DMS79 treated with DMSO at 0.1 percent for 48 hours (cell line): ENCODE data around the gene SIRT2.
A peak's percentile ranks its signal among the peaks of the same experiment; 100 is the strongest.

ENCODE experiments used
- DNase-seq: peaks from one replicate; lab custom pipeline; 2025; lab: John Stamatoyannopoulos, UW

The SIRT2 gene

DNA sequence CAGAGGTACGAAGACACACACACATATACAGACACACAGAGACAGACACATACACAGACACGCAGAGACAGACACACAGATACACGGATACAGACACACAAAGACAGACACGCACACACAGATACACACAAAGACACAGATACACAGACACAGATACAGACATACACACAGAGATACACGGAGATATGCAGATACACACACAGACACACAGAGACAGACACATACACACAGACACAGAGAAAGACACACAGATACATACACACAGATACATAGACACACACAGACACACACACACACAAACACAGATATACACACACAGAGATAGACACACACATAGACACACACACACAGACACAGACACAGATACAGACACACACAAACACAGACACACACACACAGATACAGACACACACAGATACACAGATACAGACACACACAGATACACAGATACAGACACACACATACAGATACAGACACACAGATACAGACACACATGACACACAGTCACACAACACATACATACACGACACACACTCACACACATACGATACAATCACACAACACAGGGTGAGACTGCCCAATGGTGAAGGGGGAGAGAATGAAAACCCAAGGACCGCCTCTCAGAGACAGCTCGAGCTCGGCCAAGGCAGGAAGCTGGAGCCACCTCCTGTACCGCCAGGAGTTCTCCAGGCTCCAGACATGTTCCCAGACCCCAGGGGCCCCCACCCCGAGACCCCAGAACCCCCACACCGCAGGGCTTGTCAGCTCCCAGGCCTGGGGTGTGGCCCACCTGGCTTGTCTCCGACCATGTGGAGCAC, 21.4 kb upstream of the SIRT2 start:
- DNase-seq, result no peak

DNA sequence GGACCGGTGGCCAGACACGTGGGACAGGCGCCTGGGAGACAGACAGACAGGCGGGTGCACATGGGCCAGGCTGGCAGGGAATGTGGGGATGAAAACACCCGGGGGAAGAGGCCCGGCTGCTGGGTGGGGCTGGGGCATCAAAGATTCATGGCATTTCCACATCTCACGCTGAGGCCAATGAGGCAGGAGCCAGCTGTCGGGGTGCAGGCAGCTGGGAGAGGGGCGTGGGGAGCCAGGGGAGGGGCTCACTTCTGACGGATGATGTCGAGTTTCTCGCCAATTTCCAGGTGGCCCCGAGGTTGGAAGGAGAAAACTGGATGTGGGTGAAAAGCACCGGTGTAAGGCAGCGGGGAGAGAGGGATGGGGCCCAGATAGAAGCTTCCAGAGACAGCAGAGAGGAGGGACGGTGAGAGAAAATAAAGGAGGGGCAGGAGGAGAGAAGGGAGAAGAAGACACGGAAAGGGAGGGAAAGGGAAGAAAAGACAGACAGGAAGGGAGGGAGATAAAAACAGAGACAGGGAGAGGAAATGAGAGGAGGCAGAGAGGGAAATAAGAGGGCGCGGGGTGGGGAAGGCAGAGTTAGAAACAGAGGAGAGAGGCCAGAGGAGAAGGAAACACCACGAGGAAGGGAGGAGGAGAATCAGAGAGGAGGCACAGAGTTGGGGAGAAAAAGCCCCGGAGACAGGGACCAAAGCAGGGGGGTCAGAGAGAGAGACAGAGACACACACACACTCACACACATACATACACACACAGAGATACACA, 20.6 kb upstream of the SIRT2 start:
- DNase-seq, result no peak

DNA sequence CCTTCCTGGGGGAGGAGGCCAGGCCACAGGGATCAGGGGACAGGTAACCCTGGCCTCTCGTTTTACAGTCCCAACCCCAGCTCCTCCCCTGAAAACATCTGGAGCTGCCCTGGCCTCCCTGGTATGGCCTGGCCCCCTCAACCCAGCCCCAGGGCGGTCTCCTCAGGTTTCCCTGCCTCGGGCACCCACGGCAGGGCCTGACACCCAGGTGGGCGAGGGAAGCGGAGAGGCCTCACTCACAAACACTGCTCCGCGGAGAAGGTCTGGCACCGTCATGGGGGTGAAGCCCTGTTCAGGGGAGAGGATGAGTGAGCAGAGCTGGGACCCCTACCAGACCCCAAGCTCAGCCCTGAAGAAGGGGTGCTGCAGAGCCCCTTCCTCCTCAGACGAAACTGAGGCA, 19.1 kb upstream of the SIRT2 start:
- DNase-seq, result no peak

DNA sequence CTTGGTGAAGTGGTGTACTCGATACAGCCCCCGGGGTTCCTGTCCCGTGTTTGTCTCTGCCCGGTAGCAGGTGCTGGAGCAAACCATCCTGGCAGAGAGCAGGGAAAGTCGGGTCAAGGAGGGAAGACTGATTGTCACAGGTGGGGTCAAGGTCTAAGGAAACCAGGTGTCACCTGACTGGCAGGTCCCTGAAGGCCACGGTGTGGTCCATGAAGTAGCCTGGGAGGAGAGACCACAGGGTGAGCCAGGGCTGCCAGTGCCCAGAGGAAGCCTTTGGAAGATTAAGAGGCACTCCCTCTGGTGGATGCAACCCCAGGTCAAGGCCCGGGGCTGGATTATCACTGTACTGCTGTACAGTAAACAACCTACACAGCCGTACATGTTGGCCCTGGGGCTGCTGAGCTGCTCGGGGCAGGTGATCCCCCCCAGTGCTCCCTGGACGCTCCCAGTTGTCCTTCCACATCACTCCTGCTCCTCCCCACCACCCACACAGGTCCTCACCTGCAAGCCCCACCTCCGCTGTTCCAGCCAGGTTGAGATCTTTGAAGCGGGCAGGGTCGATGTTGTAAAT, 18.6 kb upstream of the SIRT2 start:
- DNase-seq, result no peak

DNA sequence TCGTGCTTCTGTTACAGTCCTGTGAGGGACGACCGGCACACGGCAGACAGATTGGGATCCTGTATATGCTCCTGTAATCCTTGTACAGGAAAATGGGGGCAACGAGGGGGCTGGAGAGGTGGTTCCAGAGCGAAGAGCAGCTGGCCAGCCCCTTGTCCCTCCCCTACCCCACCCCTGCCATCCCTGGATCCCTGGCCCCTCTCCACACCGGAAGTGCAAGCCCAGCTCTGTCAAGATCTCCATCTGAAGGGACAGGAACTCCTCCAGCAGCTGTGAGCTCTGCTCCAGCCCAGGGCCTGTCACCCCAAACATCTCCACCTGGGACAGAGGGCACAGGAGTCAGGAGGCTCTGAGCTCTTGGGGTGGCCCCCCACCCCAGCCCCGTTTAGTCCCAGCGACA, 18.1 kb upstream of the SIRT2 start:
- DNase-seq, result no peak

DNA sequence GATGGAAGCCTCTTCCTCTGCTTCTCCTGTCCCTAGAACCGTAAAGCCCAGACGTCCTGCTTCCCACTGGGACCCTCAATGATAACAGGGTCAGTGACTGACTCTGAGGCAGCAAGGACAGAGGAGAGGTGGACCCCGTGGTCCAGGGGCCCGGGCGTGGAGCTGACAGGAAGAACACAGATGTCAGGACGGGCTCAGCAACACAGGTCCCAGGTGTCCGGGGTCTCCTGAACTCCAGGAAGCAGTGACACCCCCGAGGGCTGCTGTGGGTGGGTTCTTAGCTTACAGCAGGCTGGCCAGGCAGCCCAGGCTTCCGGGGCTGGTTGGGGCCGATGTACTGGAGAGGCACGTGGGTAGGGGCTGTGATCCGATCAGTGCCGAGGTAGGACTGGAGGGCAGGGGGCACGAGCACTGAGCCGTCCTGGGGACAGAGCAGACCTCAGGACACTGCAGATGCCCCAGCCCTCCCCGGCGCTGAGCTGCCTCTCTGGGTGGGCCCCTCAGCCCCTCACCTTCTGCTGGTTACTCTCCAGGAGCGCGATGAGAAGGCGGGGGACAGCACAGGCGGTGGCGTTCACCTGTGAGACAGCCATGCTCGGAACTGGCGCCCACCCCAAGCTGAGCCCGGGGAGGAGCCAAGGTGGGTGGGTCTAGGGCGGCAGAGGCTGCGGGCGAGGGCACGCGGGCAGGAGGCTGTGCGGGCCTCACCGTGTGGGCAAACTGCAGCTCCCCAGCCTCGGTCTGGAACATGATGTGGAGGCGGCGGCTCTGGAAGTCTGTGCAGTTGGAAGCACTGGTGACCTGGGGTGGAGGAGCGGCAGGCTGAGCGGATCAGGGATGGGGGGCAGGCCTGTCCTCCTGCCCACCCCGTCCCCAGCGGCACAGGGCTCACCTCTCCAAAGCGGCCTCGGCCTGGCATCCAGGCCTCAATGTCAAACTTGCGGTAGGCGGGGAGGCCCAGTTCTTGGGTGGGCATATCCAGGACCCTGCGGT, 16.2 kb upstream of the SIRT2 start:
- no peak for DNase-seq

DNA sequence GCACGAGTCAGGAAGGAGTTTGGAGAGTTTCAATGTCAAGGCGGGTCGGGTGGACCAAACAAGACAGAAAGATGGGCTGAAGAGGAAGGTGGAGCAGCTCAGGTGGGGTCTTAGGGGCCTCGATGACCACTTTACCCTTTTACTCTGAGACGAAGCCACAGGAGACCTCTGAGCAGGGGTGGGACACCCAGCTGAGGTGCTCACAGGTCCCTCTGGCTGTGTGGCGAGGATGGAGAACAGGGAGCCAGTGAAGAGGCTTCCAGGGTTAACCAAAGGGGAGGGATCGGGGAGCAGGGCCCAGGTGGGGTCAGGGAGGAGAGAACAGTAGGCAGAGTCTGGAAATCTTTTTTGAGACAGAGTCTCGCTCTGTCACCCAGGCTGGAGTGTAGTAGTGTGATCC, 14.5 kb upstream of the SIRT2 start:
- no peak for DNase-seq

DNA sequence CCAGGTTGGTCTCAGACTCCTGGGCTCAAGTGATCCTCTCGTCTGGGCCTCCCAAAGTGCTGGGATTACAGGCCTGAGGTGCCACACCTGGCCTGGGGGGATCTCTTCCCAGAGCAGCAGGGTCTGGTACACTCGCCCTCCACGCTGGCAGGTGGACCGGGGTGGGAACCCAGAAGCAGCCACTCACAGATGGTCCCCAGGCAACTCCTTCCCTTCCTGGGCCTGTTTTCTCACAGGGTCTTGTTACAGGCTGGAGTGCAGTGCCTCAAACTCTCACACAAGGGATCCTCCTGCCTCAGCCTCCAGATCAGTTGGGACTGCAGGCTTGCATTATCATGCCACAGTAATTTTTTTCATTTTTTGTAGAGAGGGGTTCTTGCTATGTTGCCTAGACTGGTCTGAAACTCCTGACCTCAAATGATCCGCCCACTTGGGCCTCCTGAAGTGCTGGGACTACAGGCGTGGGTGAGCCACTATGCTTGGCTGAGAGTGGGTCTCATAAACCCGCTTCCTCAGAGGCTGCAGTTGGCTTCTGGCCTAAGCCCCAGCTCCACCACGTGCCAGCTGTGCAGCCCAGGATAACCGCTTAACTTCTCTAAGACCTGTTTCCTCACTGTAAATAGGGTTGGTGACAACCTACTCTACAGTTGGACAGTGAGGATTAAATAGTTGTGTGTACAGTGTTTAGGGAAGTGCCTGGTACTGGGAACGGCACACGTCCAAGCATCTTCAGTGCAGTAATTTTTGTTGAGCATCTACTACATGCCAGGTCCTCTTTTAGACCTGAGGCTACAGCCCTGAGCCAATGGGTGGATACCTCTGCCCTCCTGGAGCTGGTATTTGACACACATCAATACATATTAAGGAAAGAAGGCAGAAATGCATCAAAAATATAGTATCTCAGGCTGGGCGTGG, 13.4 kb upstream of the SIRT2 start:
- no peak for DNase-seq

DNA sequence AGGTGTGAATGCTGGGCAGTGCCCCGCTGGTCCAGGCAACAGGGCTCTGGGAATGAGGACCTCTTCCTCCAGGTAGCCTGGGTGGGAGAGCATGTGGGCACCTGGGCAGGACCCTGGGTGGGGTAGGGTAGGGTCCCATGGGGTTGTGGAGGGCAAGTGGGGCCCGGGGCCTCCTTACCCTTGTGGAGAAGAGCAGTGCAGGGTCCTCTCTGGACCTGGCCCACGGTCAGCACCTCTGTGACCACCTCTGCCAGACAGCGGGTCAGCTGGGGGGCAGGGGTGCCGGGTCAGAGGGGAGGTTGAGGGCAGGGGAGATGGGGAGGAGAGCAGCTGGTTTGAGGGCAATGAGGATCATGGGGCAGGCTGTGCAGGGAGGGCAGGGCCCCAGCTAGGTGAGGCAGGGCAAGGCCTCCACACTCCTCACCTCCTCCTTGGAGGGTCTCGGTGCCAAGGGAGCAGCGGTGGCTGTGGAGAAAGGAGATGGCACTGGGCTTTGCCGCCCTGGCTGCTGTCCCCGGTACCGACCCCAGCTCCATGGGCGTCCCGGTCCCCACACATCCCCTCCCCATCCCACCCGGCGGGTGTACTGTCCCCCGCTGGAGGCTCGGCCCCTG, 12.1 kb upstream of the SIRT2 start:
- DNase-seq, result no peak

DNA sequence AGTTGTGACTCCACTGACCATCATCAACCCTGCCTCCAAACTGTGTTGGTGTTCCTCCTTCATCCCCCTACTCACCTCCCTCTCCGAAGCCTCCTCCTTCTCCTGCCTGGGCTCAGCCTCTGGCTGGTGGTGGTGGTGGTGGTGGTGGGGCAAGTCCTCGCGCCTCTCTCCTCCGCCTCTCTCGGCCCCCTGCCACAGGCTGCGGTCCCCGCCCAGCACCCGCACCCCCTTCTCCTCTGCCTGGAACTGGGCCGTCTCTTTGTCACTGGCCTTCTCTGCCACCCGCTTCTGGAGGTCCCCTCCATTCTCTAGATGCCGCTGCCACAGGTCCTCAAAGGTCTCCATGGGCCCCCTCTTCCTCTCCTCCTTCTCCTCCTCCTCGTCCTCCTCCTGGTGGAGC, 11.1 kb upstream of the SIRT2 start:
- DNase-seq, result no peak

DNA sequence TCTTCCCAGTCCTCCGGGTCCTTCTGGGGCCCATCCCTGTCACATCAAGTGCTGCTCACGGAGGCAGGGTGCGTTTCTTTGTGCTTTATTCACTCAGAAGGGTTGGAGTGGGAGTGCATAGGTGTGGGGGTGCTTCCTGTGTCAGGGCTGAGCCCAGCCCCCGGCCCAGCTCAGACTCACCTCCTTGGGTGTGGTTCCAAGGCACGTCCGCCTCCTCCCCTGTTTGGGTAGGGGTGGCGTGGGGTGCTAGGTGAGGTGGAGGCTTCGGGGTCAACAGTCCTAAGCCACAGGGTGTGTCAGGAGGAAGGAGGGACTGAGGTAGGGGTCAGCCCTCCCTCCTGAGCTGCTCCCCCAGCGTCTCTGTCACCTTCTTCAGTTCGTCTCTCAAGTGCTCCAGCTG, 9.5 kb upstream of the SIRT2 start:
- no peak for DNase-seq

DNA sequence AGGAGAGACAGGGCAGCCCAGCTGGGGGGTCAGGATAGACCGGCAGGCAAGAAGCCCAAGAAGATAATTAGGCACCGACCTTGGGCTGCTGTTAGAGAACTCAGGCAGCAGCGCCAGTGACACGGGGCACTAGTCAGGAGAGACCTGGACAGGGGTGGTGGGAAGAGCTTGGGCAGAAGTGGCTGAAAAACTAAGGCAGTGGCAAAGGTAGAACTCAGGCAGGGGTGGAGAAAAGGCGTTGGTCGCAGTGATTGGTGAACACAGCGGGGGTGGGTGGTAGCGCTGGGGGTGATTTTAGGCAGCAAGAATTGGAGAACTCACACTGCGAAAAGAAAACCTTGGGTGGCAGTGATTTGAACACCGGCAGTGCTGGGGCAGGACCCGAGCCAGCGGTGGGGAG, 8.3 kb upstream of the SIRT2 start:
- DNase-seq, result no peak

DNA sequence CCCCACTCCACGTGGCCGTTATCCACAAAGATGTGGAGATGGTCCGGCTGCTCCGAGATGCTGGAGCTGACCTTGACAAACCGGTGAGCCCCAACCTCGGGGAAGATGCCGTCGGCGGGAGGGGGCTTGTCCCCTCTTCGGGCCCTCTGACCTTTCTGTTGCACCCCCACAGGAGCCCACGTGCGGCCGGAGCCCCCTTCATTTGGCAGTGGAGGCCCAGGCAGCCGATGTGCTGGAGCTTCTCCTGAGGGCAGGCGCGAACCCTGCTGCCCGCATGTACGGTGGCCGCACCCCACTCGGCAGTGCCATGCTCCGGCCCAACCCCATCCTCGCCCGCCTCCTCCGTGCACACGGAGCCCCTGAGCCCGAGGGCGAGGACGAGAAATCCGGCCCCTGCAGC, 7.8 kb upstream of the SIRT2 start:
- DNase-seq, result no peak

DNA sequence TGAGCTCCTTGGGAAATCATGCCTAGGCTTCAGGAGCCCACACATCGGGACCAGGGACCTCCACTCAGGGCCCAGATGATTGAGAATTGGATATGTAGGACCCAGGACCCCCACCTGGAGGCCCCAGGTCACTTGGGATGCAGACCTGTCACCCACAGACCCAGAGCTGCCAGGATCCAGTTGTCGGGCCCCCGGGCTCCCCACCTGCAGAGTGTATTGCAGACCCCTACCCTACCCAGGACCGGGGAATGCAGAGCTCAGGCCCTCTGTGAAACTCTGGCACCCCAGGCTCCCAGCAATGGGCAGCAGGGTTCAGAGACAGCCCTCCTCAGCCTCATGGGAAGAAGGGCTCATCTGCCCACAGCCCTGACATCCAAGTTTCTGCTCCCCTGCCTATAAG, 6.2 kb upstream of the SIRT2 start:
- no peak for DNase-seq

DNA sequence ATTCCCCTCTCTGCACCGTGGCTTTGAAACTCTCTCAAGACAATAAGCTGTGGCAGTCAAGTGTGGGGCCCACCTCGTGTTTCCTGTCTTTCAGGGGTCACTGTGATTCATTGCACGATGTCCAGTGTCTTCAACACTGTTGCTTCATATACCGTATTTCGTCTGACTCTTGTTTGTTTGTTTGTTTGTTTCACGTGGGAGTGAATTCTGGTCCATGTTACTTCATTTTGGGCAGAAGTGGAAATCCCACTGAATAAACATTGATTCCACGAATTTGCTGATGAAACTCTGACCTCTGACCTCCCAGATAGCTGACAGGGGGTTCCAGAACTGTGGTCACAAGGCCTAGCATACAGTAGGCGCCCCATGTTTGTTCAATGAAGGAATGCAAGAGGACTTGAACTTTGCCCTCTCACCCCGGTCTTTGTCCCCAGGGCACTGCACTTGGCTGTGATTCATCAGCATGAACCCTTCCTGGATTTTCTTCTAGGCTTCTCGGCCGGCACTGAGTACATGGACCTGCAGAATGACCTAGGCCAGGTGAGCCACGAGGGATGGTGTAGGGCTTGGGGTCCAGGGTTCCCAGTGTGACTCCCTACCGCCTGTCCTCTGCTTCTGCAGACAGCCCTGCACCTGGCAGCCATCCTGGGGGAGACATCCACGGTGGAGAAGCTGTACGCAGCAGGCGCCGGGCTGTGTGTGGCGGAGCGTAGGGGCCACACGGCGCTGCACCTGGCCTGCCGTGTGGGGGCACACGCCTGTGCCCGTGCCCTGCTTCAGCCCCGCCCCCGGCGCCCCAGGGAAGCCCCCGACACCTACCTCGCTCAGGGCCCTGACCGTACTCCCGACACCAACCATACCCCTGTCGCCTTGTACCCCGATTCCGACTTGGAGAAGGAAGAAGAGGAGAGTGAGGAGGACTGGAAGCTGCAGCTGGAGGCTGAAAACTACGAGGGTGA, 5.4 kb upstream of the SIRT2 start:
- DNase-seq, result no peak

DNA sequence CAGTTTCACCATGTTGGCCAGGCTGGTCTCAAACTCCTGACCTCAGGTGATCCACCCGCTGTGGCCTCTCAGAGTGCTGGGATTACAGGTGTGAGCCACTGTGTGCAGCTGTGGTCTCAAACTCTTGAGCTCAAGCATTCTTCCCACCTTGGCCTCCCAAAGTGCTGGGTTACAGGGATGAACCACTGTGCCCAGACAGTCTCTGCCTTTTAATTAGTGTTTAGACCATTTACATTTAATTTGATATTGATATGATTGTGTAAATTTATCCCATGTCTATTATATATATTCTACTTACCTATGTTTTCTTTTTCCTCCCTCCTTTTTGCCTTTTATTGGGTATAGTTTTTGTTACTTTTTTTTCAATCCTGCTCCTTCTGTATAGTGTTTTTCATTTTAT, 2.3 kb upstream of the SIRT2 start:
- no peak for DNase-seq

DNA sequence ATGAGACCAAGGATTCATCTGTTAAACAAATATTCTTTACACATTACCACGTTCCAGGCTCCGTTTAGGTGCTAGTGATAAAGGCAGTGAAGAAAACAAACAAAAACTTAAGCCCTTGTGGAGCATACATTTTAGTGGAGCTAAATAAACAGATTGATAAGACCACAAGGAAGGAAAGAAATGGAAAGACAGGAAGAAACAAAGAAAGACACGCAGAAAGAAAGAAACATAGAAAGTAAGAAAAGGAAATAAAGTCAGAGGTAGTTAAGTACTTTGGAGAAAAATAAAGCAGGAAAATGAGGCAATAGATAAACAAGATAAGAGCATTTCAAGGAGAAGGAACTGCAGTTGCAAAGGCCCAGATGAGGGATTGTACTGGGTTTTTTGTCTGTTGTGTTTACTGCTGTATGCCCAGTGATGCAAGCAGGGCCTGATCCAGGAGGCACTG, 1.3 kb upstream of the SIRT2 start:
- no peak for DNase-seq

DNA sequence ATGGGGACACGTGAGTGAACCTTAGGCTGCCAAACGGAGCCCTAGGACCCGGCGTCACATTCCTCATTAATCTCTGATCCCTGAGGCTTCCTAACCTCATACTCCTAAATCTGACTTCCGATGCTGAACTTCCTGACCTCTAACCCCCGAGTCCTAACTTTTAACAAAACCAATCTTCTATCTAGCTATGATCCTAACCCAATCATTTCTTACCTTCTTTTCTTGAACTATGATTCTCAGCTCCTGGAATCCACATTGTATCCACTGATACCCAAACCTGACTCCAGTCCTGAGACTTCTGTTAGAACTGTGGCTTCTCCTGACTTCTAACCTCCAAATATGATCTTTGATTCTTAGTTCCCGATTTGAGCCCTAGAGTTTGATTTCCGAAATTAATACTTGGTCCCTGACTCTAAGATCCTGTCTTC, 798 bp upstream of the SIRT2 start:
- no peak for DNase-seq

DNA sequence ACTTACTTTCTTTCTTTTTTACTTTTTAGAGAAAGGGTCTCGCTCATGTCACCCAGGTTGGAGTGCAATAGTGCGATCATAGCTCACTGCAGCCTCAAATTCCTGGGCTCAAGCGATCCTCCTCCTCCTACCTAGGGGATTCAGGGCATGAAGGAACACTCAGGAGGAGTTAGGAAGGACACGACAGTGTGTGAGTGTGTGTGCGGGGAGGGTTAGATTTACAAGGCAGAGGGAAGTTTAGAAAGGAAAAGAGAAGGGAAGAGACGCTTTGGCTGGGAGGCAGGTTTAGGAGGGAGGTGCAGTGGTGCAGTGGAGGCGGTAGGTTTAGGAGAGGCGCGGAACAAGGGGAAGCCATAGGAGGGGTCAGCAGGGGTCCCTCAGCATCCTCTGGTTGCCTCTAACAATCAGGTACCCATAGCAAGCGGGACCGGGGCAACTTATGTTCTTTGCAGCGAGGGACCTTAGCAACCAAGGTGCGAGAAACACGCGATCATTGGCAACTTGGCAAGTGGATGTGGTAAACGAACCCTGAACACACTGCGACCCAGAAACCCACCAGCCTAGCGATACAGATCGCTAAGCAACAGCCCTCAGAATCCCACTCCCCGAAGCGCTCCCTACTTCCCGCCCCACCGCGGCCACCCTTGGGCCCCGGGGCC, 501 bp downstream of the SIRT2 start:
- peak; percentile 26 for DNase-seq
